IMR-90 (cell line): ENCODE results near the gene CNPPD1. TPM values are rescaled to one million over a fixed set of nuclear protein-coding genes. Genes with fewer than 3 reads are reported as not detected.

Source experiments
- ATAC-seq: fragments of 200-7000 bp; cut with Tn5 transposase; 2 replicates; pipeline ENCODE4 v1.9.1; 2020; ENCODE audit warnings: low read depth, mild to moderate bottlenecking, moderate library complexity
- BruUV-seq: library from RNA; stranded (reverse); fragments of 400-500 nt; replicated peaks from 2 replicates; lab custom pipeline; 2021; lab: Mats Ljungman, UMichigan
- CTCF ChIA-PET: fragments of 300-600 bp; formaldehyde crosslinking; extraction: SDS; loops from one replicate; lab custom pipeline; 2021; ENCODE audit warnings: antibody characterized with exemption; lab: Yijun Ruan, JAX
- POLR2A ChIA-PET: fragments of 300-600 bp; sonication (Branson Sonifier 250); formaldehyde crosslinking; loops from one replicate; lab custom pipeline; 2022; ENCODE audit warnings: antibody characterized with exemption; ENCODE audit not compliant: unreplicated experiment; lab: Charles Lee
- DNase-seq: peaks from one replicate; pipeline ENCODE4 v3.0.0; 2013
- H2AFZ ChIP-seq: replicated peaks from 2 replicates; pipeline ENCODE3; 2013; ENCODE audit warnings: low read length, mild to moderate bottlenecking; ENCODE audit not compliant: poor library complexity
- H2AK5ac ChIP-seq: 2 replicates; pipeline ENCODE4 v1.6.1; 2013; ENCODE audit warnings: low read depth, low read length, inconsistent platforms
- H2AK9ac ChIP-seq: replicated peaks from 2 replicates; pipeline ENCODE3; 2013; ENCODE audit warnings: mild to moderate bottlenecking, low read depth, low read length, moderate library complexity; ENCODE audit not compliant: poor library complexity
- H2BK120ac ChIP-seq: 2 replicates; pipeline ENCODE4 v1.6.1; 2013; ENCODE audit warnings: low read depth, low read length, inconsistent platforms
- H2BK15ac ChIP-seq: 3 replicates; pipeline ENCODE4 v1.6.1; 2013; ENCODE audit warnings: low read depth, low read length, inconsistent platforms
- H2BK20ac ChIP-seq: 2 replicates; pipeline ENCODE4 v1.6.1; 2013; ENCODE audit warnings: low read depth, mild to moderate bottlenecking, inconsistent platforms, low read length, moderate library complexity
- H2BK5ac ChIP-seq: 2 replicates; pipeline ENCODE4 v1.6.1; 2013; ENCODE audit warnings: mild to moderate bottlenecking, low read depth, low read length, inconsistent platforms; ENCODE audit not compliant: poor library complexity, severe bottlenecking
- H3K14ac ChIP-seq: replicated peaks from 2 replicates; pipeline ENCODE4 v1.6.1; 2013; ENCODE audit warnings: low read depth, low read length, inconsistent platforms
- H3K18ac ChIP-seq: 2 replicates; pipeline ENCODE4 v1.6.1; 2013; ENCODE audit warnings: low read depth, low read length, control low read depth
- H3K23ac ChIP-seq: 2 replicates; pipeline ENCODE4 v1.6.1; 2013; ENCODE audit warnings: low read depth, low read length, inconsistent platforms
- H3K27ac ChIP-seq: 2 replicates; pipeline ENCODE4 v1.5.1; 2013; ENCODE audit warnings: mild to moderate bottlenecking, control low read depth, low read length; ENCODE audit not compliant: insufficient read depth
- H3K27me3 ChIP-seq: 2 replicates; pipeline ENCODE4 v1.6.1; 2013; ENCODE audit warnings: low read length; ENCODE audit not compliant: control insufficient read depth, insufficient read depth
- H3K36me3 ChIP-seq: 2 replicates; pipeline ENCODE4 v1.6.1; 2013; ENCODE audit warnings: low read length, mixed read lengths; ENCODE audit not compliant: control insufficient read depth, insufficient read depth
- H3K4ac ChIP-seq: 2 replicates; pipeline ENCODE4 v1.6.1; 2013; ENCODE audit warnings: low read depth, low read length, inconsistent platforms
- H3K4me1 ChIP-seq: 2 replicates; pipeline ENCODE4 v1.6.1; 2013; ENCODE audit warnings: low read length, mixed read lengths; ENCODE audit not compliant: control insufficient read depth, insufficient read depth
- H3K4me2 ChIP-seq: 2 replicates; pipeline ENCODE4 v1.6.1; 2013; ENCODE audit warnings: low read depth, mild to moderate bottlenecking, control low read depth, low read length, moderate library complexity
- H3K4me3 ChIP-seq: 2 replicates; pipeline ENCODE4 v1.5.1; 2013; ENCODE audit warnings: low read depth, mild to moderate bottlenecking, control low read depth, low read length, moderate library complexity; ENCODE audit not compliant: insufficient read depth
- H3K56ac ChIP-seq: 2 replicates; pipeline ENCODE4 v1.6.1; 2013; ENCODE audit warnings: low read length, inconsistent platforms; ENCODE audit not compliant: insufficient read depth; ENCODE audit errors: extremely low read depth
- H3K79me1 ChIP-seq, 2 experiments: 2 replicates each; pipeline ENCODE4 v1.6.1; 2013; ENCODE audit warnings: low read length in 2 of 2, inconsistent platforms in 1 of 2, low read depth in 1 of 2
- H3K9ac ChIP-seq: 2 replicates; pipeline ENCODE4 v1.6.1; 2013; ENCODE audit warnings: low read depth, low read length, control low read depth
- H3K9me1 ChIP-seq: 2 replicates; pipeline ENCODE4 v1.6.1; 2013; ENCODE audit warnings: low read length, inconsistent platforms; ENCODE audit not compliant: insufficient read depth
- H3K9me3 ChIP-seq: 2 replicates; pipeline ENCODE4 v1.6.1; 2013; ENCODE audit warnings: low read length; ENCODE audit not compliant: control insufficient read depth, insufficient read depth
- H4K20me1 ChIP-seq: 2 replicates; pipeline ENCODE4 v1.6.1; 2013; ENCODE audit warnings: low read length, inconsistent platforms; ENCODE audit not compliant: insufficient read depth
- H4K5ac ChIP-seq: 2 replicates; pipeline ENCODE4 v1.6.1; 2013; ENCODE audit warnings: mild to moderate bottlenecking, low read depth, low read length, control low read depth
- H4K8ac ChIP-seq, 2 experiments: 2 replicates each; pipeline ENCODE4 v1.6.1; 2013; ENCODE audit warnings: low read depth in 2 of 2, low read length in 2 of 2, control low read depth in 1 of 2, inconsistent platforms in 1 of 2
- H4K91ac ChIP-seq: 2 replicates; pipeline ENCODE4 v1.6.1; 2013; ENCODE audit warnings: low read depth, low read length, inconsistent platforms; ENCODE audit not compliant: insufficient read depth
- BHLHE40 ChIP-seq: fragments of 150-350 bp; IDR thresholded peaks from 2 replicates; pipeline ENCODE4 v1.6.1; 2016; ENCODE audit warnings: mild to moderate bottlenecking, low read depth, low read length
- CHD1 ChIP-seq: IDR thresholded peaks from 2 replicates; pipeline ENCODE4 v1.6.1; 2012; ENCODE audit warnings: low read depth, low read length, improper control_type of control experiment
- CTCF ChIP-seq: conservative IDR thresholded peaks from 2 replicates; pipeline ENCODE4 v1.5.1; 2012; ENCODE audit warnings: mild to moderate bottlenecking, low read depth, low read length, improper control_type of control experiment
- FOS ChIP-seq: fragments of 150-350 bp; IDR thresholded peaks from 2 replicates; pipeline ENCODE4 v1.6.1; 2016; ENCODE audit warnings: low read depth, low read length
- MAZ ChIP-seq: IDR thresholded peaks from 2 replicates; pipeline ENCODE4 v1.6.1; 2012; ENCODE audit warnings: low read depth, mild to moderate bottlenecking, low read length, improper control_type of control experiment, moderate library complexity, borderline replicate concordance
- MXI1 ChIP-seq: IDR thresholded peaks from 2 replicates; pipeline ENCODE4 v1.6.1; 2012; ENCODE audit warnings: low read depth, mild to moderate bottlenecking, low read length, moderate library complexity, borderline replicate concordance
- WGBS, 2 experiments: methylation state at CpG; one replicate each; pipeline versions ENCODE4 v1.1.5 to v1.1.7; 2013; ENCODE audit warnings: missing lambda C conversion rate in 2 of 2; ENCODE audit not compliant: insufficient read length in 1 of 2; ENCODE audit errors: extremely low coverage in 2 of 2; 5-methylcytosine and 5-hydroxymethylcytosine counted together
- dilution Hi-C: fragments of 300-500 bp; cut with HindIII; formaldehyde crosslinking; loops from one replicate; pipeline ENCODE4 v1.14.3; 2018; ENCODE audit warnings: low sequenced_read_pairs; ENCODE audit not compliant: unreplicated experiment
- in situ Hi-C: fragments of 300-500 bp; cut with MboI; formaldehyde crosslinking; loops from 3 replicates; pipeline ENCODE4 v1.14.3; 2019; ENCODE audit warnings: low sequenced_read_pairs, inconsistent platforms, mixed read lengths
- intact Hi-C: fragments of 100-400 bp; cut with micrococcal nuclease; formaldehyde crosslinking; loops from 2 replicates; pipeline ENCODE4 v1.10.0; 2022
- polyA plus RNA-seq, 3 experiments: library from polyadenylated mRNA; depleted of rRNA; stranded (reverse); fragments of >200 nt; gene quantifications; 2 replicates each; pipeline ENCODE4 v1.2.3, GENCODE V29; 2012; ENCODE audit warnings: low replicate concordance in 1 of 3
- total RNA-seq: library from RNA; depleted of rRNA; stranded (reverse); fragments of >200 nt; gene quantifications from 2 replicates; pipeline ENCODE4 v1.2.3, GENCODE V29; 2012
- TF ChIP-seq, protein P1 (sequence below): fragments of 150-350 bp; IDR thresholded peaks from 2 replicates; pipeline ENCODE4 v1.6.1; 2016; ENCODE audit warnings: low read depth, mild to moderate bottlenecking, low read length, moderate library complexity, borderline replicate concordance

The CNPPD1 gene
- total and polyA plus RNA-seq, 2 of the 4 experiments (the other 2 are of a cell fraction), result 11.1 to 29.2 TPM

- in situ Hi-C loops (no loop called here), intact Hi-C loops (no loop called here), dilution Hi-C loops (no loop called here)
- Histone ChIP-seq H3K4ac (no peak overlapping the region), H3K9me3 (no peaks in the 10 kb centered on the region), H2AFZ (no peak overlapping the region), H3K4me2 (no peak overlapping the region), H2BK5ac (no peak overlapping the region), H3K14ac (no peak overlapping the region), H4K91ac (no peak overlapping the region), H3K79me1 (peaks cover 8 to 20% of the 10 kb centered on the region in 2 experiments; a peak in 3 of 4 replicates), H3K27ac (no peak overlapping the region), H3K56ac (no peak overlapping the region), H3K4me1 (peaks cover 5% of the 10 kb centered on the region; the same call in 1 of the 2 replicates), H4K20me1 (peaks cover 8% of the 10 kb centered on the region), H4K5ac (no peak overlapping the region), H3K9ac (no peak overlapping the region), H2AK5ac (no peak overlapping the region), H2BK15ac (no peak overlapping the region), H3K27me3 (no peaks in the 10 kb centered on the region), H3K18ac (no peak overlapping the region), H3K23ac (no peak overlapping the region), H2AK9ac (no peak overlapping the region), H2BK20ac (no peak overlapping the region), H3K9me1 (peaks cover 6% of the 10 kb centered on the region), H4K8ac (no peak overlapping the region), H3K4me3 (no peak overlapping the region), H2BK120ac (no peak overlapping the region), H3K36me3 (peaks cover 58% of the 10 kb centered on the region)
- no peak for ATAC-seq
- no CpG with 5 or more reads among the region's 19 CpGs for WGBS, 2 experiments
- BruUV-seq, result no TSS peak
- TF ChIP-seq, protein P1, sequence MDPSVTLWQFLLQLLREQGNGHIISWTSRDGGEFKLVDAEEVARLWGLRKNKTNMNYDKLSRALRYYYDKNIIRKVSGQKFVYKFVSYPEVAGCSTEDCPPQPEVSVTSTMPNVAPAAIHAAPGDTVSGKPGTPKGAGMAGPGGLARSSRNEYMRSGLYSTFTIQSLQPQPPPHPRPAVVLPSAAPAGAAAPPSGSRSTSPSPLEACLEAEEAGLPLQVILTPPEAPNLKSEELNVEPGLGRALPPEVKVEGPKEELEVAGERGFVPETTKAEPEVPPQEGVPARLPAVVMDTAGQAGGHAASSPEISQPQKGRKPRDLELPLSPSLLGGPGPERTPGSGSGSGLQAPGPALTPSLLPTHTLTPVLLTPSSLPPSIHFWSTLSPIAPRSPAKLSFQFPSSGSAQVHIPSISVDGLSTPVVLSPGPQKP, result no peak
- no peak for TF ChIP-seq MXI1
- TF ChIP-seq BHLHE40, result no peak
- TF ChIP-seq FOS, result no peak
- TF ChIP-seq MAZ, result no peak
- no peak for TF ChIP-seq CHD1
- TF ChIP-seq CTCF, result no peak
- POLR2A ChIA-PET, result no interaction called here
- no peak for DNase-seq
- CTCF ChIA-PET, result no interaction called here
These were observed 44.1 kb upstream of the CNPPD1 start for GRCh38 chr2:219220652-219221402.
